Measurements from ENCODE around the gene PDE4D. TPM values are rescaled to one million over a fixed set of nuclear protein-coding genes. Genes with fewer than 3 reads are reported as not detected.

The PDE4D gene
- total RNA-seq, 5 donors from 2014 or later (not counting 1 experiment from before 2014, with no cell fraction given): 45.1 to 136 (median 64.9) TPM

DNA sequence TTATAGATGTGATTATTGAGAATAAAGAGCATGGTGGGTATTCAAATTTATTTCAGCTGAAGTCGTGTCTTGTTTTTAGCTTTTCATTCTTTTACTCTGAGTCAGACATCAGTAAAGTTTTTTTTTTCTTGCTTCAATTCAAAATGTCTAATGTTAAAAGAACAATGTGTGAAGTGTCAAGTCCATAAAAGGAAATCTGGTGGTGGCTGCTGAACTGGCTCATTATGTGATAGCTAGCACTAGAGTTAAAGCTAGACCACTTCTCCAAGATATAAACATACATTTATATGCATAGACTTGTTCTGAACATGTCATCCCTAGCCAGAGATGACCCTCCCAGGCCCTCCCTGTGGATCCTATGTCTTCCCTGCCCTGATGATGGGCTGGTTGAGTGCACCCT lies 972.4 kb downstream of the PDE4D start:
- DNase-seq (no peak), ATAC-seq (replicated peaks in 1 of 4) (no peak)
- Histone ChIP-seq H3K9me3 (no peaks in the 10 kb centered on the region), H3K27me3 (replicated peaks in 1 of 2; ENCODE audit: control insufficient read depth in 2 of 2, extremely low read depth in 1 of 2, insufficient read depth in 2 of 2, low read length in 1 of 2) (peaks cover 0 to 9% of the 10 kb centered on the region in 2 experiments), H3K36me3 (ENCODE audit: control insufficient read depth in 2 of 2, extremely low read depth in 1 of 2, insufficient read depth in 1 of 2, low read length in 1 of 2) (no peaks in the 10 kb centered on the region), H3K4me3 (ENCODE audit: control insufficient read depth in 1 of 2, extremely low read depth in 1 of 2, low read length in 1 of 2) (no peak overlapping the region), H3K27ac (ENCODE audit: low read length) (no peak overlapping the region), H3K4me1 (ENCODE audit: control insufficient read depth in 1 of 2, extremely low read depth in 1 of 2, insufficient read depth in 2 of 2, low read length in 2 of 2) (peaks cover 0 to 5% of the 10 kb centered on the region in 2 experiments)
- Mint-ChIP-seq H3K36me3 (no peaks in the 10 kb centered on the region), H3K4me3 (no peak overlapping the region), H3K27ac (no peak overlapping the region), H3K4me1 (peaks cover 4 to 9% (median 5%) of the 10 kb centered on the region in 3 donors), H3K27me3 (peaks cover 0 to 3% of the 10 kb centered on the region in 2 donors), H3K9me3 (no peaks in the 10 kb centered on the region)
- WGBS (ENCODE audit: insufficient coverage): no CpG with 5 or more reads among the region's 1 CpG
- ChIA-PET CTCF (no interaction called here), POLR2A (no interaction called here)

DNA sequence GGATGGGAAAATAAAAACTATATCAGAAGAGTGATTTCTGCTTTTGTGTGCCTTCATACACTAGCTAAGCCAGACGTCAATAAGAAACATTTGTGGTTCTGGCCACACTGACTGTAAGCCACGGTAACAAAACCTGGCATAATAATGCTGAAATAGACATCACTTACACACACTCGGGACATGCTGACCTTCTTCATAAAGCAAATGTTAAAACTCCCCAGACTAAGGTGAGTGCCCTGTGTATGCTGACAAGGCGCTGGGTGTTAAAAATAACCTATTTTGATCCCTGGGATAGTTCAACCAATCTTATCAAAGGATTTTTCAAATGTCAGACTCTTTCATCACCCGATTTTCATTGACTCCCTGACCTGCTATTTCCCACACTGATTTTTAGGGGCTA lies 973.7 kb downstream of the PDE4D start:
- H3K4me1 Mint-ChIP-seq: peaks cover 4 to 9% (median 5%) of the 10 kb centered on the region in 3 donors
- H3K4me1 ChIP-seq (ENCODE audit: control insufficient read depth in 1 of 2, extremely low read depth in 1 of 2, insufficient read depth in 2 of 2, low read length in 2 of 2): peaks cover 0 to 5% of the 10 kb centered on the region in 2 experiments
- H3K4me3 Mint-ChIP-seq: no peak overlapping the region
- H3K27ac Mint-ChIP-seq: no peak overlapping the region
- H3K27me3 ChIP-seq (replicated peaks in 1 of 2; ENCODE audit: control insufficient read depth in 2 of 2, extremely low read depth in 1 of 2, insufficient read depth in 2 of 2, low read length in 1 of 2): peaks cover 0 to 16% of the 10 kb centered on the region in 2 experiments
- no peak overlapping the region for H3K4me3 ChIP-seq (ENCODE audit: control insufficient read depth in 1 of 2, extremely low read depth in 1 of 2, low read length in 1 of 2)
- H3K27ac ChIP-seq (ENCODE audit: low read length): no peak overlapping the region
- H3K36me3 Mint-ChIP-seq: no peaks in the 10 kb centered on the region
- H3K36me3 ChIP-seq (ENCODE audit: control insufficient read depth in 2 of 2, extremely low read depth in 1 of 2, insufficient read depth in 1 of 2, low read length in 1 of 2): no peaks in the 10 kb centered on the region
- ATAC-seq (replicated peaks in 1 of 4) (no peak), DNase-seq (no peak)
- H3K9me3 ChIP-seq: no peaks in the 10 kb centered on the region
- WGBS (ENCODE audit: insufficient coverage): 83% methylated on average over 4 of the region's 5 CpGs
- CTCF ChIA-PET: no interaction called here
- H3K9me3 Mint-ChIP-seq: no peaks in the 10 kb centered on the region
- POLR2A ChIA-PET: no interaction called here
- H3K27me3 Mint-ChIP-seq: peaks cover 0 to 3% of the 10 kb centered on the region in 2 donors
